Stimulated activated naive CD4-positive, alpha-beta T cell (primary cell): Measurements from ENCODE around the gene ZDHHC3.

Experiments used
- DNase-seq, 6 experiments: peaks; one replicate each; lab custom pipeline; 2025; lab: John Stamatoyannopoulos, UW

The ZDHHC3 gene

GRCh38 chr3:44976002-44976815, at the start of gene ZDHHC3, which contains the start of gene EXOSC7:
Gene ZDHHC3, minus strand, starts transcription at chr3:44976174. Its CDS starts 16,738 bp downstream, at chr3:44959436.
Gene EXOSC7, plus strand, starts transcription at chr3:44976244. Its CDS starts 34 bp downstream, at chr3:44976278.
- DNase-seq, result peak; percentile 75 to 89 (median 86)

DNA sequence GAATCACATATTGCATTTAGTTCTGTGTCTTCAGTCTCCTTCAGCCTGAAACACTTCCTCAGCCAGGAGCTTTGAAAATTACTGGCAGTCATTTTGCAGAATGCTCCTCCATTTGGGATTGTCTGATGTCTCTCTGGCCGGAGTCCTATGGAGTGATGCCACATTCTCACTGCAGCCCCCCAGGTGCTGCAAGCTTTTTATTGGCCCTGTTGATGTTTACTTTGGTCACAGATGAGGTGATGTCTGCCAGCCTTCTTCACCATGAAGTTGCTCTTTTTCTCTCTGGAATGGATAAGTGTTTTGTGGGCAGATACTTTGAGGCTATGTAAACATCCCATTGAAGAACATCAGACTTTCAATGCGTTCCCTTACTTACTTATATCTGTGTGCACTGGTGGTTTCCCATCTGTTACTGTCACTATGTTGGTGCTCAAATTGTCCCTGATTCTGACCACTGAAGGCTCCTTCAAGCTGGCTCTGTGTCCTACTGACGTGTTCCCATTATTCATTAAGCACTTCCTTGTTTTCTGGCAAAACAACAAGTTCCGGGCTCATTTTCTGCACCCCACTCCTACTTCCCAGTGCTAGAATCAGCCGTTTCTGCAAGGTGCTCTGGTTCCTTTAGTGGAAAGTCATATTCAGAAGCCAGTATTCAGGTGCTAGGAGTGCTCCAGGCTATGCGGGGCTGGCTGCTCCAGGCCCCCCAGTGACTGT, 48.7 kb upstream of the ZDHHC3 start:
- no peak for DNase-seq

GRCh38 chr3:45023675-45024074, 47.7 kb upstream of the ZDHHC3 start:
- no peak for DNase-seq

DNA sequence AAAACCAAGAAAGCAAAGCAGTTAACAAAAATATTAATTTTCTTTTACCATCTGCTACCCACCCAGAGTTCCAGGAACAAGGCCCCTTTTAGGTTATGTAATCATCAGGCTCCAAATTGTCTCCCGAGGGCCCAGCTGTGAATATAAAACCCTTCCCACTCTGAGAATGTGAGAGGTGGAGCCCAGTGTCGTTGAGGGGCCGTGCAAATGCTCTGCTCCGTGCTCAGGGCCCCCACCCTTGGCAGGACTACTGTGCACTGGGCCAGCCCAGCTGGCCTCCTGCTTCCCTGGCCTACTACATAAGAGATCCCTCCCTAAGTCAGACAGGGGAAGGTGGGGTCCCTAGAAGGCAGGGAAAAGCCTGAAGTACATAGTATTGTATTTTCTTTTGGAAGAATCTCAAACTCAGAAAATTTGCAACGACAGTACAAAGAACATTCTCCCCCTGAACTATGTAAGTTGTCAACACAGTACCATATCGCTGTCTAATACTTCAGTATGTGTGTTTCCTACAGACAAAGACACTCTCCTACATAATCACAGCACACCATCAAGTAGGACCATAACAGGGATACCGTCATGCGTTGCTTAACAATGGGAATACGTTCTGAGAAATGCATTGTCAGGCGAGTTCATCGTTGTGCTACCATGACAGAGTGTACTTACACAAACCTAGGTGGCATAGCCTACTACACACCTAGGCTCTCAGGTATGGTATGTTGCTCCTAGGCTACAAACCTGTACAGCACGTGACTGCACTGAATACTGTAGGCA, 45.7 kb upstream of the ZDHHC3 start:
- DNase-seq, result no peak

DNA sequence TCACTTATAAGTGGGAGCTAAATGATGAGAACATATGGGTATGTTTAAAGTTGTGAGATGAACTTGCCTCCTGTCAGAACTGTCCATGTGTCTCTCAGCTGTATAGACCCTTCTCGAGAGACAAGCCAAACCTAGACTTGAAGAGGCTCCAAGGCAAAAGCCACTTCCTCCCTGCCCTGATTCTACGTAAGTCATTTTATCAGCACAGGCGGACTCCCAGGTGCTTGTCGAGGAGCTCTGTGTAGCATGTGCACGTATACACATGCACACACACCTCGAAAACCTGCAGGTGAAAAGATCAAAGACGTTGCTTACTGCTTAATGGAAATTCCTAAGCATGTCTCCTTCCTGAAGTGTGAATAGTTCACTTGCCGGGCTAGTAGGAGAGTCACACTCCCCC, 44.6 kb upstream of the ZDHHC3 start:
- peak in 5 of 6 experiments; percentile 4 to 71 (median 51) for DNase-seq

- no peak for DNase-seq
Measured at GRCh38 chr3:45017821-45018220, 41.8 kb upstream of the ZDHHC3 start.

DNA sequence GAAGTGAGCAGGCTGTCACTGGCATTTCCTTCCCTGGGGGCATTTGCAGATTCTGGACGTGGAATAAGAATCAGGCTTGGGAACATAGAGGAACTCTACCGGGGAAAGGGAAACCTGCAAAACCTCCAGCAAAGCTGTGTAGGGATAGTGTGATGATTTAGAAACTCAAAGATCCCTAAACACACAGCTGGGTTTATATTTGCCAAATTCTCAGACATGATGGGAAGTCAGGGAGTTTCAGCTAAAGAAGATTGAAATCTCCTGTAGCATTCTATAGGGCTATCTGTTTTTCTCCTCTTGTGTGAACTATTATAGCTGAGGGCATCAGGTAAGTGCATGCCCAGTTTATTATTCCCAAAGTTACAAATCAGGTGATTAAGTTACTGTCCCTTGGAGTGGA, 40.9 kb upstream of the ZDHHC3 start:
- DNase-seq, result no peak

DNA sequence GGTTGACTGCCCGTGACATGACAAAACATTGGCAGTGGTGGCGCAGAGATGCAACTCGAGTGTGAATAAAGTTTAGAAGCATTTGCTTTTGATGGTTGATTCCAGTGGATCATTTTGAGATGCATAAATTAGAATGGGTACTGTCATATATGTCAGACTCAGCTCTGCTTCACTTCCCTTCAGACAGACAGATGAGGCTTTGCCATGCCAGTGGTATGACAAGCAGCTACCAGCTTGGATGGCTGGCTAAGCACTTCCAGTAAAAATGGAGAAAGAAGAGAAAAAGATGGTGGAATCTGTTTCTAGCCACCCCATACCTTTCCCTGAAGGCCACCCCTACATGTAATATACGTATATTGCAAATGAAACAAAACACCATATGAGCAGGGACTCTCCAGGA, 36.6 kb upstream of the ZDHHC3 start:
- DNase-seq, result no peak

DNA sequence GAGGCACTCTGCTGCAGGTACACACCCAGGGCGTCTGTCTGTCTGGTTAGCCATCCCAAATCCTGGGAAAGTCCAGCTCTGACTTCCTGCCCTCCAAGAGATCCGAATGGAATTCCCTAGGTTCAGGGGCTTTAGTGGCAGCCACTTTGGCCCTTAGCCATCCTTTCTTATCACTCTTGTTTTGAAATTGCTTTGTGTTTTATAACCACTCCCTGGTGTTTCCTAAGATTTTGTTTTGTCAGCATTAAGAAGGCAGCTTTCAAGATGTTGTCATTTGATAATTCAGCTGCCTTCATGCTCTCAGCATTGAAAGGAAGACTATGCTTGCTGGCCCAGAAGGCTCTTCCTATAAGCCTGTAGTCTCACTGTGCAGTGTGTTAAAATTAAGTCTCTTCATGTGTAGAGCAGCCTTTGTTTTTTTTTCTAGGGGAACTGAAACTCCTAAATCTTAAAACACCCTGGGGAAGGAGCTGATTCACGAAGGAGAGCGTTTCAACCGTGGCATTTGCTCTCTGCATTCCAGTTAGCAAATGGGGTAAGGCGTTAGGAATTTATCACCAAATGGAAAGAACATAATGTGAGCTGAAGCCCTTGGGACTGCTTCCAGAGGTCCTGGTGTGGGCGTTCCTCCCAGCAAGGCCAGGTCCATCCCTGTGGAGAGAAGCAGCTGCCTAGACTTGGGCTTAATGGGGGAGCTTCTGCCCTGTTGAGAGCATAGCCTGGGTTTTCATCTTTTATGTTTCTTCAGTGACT, 36.0 kb upstream of the ZDHHC3 start:
- no peak for DNase-seq

- no peak for DNase-seq
Measured at GRCh38 chr3:45010811-45011333, 34.9 kb upstream of the ZDHHC3 start.

DNA sequence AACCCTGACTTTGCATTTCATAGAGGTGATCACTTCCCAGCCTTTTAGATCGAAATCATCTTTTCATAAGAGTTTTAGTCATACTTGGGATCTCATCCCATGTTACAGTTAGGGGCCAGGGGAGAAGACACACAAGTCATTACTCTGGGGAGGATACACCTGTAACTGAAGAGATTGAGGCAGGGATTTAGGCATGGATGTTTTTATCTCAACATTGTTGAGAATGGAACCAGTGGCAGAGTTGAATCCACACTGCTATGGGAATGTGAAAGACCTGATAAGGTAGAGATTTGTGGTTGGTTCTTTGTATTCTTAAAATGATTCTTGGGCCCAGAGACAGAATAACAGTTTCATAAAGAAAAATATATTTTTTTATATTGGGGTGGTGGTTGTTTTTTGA, 33.9 kb upstream of the ZDHHC3 start:
- no peak for DNase-seq

DNA sequence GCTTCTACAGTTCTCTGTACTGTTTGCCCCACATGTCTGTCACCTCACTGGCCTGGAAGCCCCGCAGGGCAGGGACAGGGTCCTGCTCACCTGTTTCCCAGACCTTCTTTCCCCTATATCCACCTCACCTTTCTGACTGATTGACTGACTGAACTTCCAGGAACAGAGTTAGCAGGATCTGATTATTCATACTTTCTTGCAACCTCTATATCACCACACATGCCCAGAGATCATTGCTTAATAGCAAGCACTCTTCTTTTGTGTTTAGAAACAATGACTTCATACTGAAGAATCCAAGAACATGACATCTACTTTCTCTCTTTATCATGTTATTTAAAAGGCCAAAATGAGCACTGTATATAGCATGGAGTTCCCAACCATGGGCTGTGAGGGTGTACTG, 32.1 kb upstream of the ZDHHC3 start:
- no peak for DNase-seq

DNA sequence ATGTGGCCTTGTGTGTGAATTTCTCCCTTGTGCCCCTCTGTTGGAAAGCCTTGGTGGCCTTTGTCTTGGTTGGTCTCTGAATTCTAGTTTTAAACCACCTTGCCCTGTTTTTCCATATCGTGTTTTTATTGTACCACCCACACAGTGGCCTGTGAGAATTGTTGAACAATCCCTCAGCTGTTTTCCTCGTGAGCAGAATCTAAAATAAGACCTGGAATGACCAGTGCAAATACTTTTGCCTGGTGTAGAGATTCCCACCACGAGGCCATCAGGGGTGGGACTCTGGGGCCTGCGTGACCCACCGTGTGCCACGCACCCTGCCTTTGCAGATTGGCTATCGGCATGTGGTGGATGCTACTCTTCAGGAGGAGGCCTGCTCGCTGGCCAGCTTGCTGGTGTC, 31.1 kb upstream of the ZDHHC3 start:
- DNase-seq, result no peak

GRCh38 chr3:45003859-45004258, 27.9 kb upstream of the ZDHHC3 start:
- no peak for DNase-seq

- no peak for DNase-seq
Measured at GRCh38 chr3:45003406-45003805, 27.4 kb upstream of the ZDHHC3 start.

DNA sequence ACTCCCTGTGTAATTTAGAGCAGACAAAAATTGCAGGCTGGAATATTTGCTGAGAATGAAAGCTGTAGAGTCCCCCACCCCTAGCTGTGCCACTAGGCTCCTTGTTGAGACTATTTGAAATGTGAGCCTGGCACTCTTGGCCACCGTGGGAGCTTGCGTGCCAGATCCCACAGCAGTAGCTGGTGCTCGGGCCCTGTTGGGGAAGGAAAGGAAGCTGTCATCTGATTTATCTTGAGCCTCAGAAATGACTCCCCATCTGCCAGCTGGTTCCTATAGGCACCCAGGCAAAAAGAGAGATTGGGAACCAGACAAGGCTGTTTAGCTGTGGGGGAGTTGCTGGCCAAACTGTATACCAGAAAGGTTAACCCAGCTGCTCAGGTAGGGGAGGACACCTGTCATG, 26.7 kb upstream of the ZDHHC3 start:
- no peak for DNase-seq

DNA sequence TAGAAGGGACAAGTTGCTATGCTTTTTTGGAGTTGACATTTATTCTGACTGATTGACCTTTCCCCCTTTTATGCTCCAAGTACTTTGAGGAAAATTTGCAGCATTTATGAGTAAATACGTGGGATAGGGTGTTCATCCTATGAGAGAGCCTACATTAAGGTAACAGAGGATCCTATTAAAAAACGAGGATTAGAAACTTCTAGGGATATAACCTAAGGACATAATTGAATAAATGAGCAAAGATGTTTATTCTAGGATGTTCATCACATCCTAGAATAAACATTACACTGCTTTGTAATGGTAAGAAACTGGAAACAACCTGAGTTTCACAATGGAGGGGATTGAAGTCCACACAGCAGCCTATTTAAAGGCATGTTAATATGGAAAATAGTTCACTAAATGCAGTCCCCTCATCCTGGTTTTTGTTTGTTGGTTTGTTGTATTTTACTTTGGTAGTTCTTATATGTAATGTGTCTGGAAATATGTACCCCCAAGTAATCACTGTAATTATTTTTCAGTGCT, 26.2 kb upstream of the ZDHHC3 start:
- no peak for DNase-seq

DNA sequence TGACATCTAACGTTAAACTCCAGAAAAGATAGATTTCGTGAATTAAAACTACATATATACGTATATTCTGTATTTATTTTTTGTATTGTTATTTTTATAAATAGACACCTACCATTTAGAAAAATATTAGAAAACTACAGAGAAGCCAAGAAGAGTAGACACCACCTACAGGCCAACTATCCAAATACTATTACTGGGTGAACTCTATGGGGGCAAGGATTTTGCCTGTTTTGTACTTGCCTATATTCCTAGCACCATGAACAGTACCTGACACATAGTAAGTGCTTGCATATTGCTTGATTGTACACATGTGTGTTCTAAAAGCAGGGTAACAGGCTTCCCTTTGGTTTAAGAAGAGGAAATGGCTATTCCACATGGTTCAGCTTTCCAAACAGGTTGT, 25.8 kb upstream of the ZDHHC3 start:
- no peak for DNase-seq

- DNase-seq, result no peak
Measured at GRCh38 chr3:45000823-45001222, 24.8 kb upstream of the ZDHHC3 start.

- DNase-seq, result no peak
Measured at GRCh38 chr3:44999782-45000181, 23.8 kb upstream of the ZDHHC3 start.

- DNase-seq, result no peak
Measured at GRCh38 chr3:44996556-44996969, 20.6 kb upstream of the ZDHHC3 start.
